ENCODE data around the gene UPB1.

The UPB1 gene

GRCh38 chr22:24553597-24554312 is 58.6 kb downstream of the UPB1 start:
- no peaks in the 10 kb centered on the region for H3K9me3 Mint-ChIP-seq
- peaks cover 36% of the 10 kb centered on the region for H3K4me1 Mint-ChIP-seq
- no peaks in the 10 kb centered on the region for H3K27me3 Mint-ChIP-seq (ENCODE audit: low read depth)
- peak overlapping the region; percentile 93 to 96 (median 94) for H3K4me3 Mint-ChIP-seq
- H3K27ac Mint-ChIP-seq, result peak overlapping the region; percentile 82 to 96 (median 93)
- TF ChIP-seq CTCF (IDR thresholded peaks at IDR 0.05; ENCODE audit: unreplicated experiment in 3 of 3), result no peak
- peaks cover 26% of the 10 kb centered on the region for H3K36me3 Mint-ChIP-seq (ENCODE audit: low read depth)

- H3K27me3 Mint-ChIP-seq (ENCODE audit: low read depth), result no peaks in the 10 kb centered on the region
- no peaks in the 10 kb centered on the region for H3K9me3 Mint-ChIP-seq
- no peak for TF ChIP-seq CTCF (IDR thresholded peaks at IDR 0.05; ENCODE audit: unreplicated experiment in 3 of 3)
- peak within 1 kb of the TSS; percentile 94 to 99 (median 95) for H3K27ac Mint-ChIP-seq
- H3K4me3 Mint-ChIP-seq, result peak within 1 kb of the TSS; percentile 93 to 98 (median 96)
- H3K4me1 Mint-ChIP-seq, result peaks cover 36% of the 10 kb centered on the region
- peaks cover 29% of the 10 kb centered on the region for H3K36me3 Mint-ChIP-seq (ENCODE audit: low read depth)
Measured at GRCh38 chr22:24554313-24555164, 59.4 kb downstream of the UPB1 start, which contains the start of gene GUCD1. GUCD1 (minus strand) TSS chr22:24555138; CDS start chr22:24554991, 147 bp downstream.

- Mint-ChIP-seq H3K27ac (peak within 1 kb of the TSS; percentile 94 to 99 (median 95)), H3K27me3 (ENCODE audit: low read depth) (no peaks in the 10 kb centered on the region), H3K4me3 (peak within 1 kb of the TSS; percentile 93 to 98 (median 96)), H3K9me3 (no peaks in the 10 kb centered on the region), H3K4me1 (peaks cover 39% of the 10 kb centered on the region), H3K36me3 (ENCODE audit: low read depth) (peaks cover 32% of the 10 kb centered on the region)
- peak; percentile 28 to 39 (median 33) for TF ChIP-seq CTCF (IDR thresholded peaks at IDR 0.05; ENCODE audit: unreplicated experiment in 3 of 3)
Measured at GRCh38 chr22:24555165-24556039, 60.3 kb downstream of the UPB1 start, which contains the start of gene SNRPD3. SNRPD3 (plus strand) TSS chr22:24555999; CDS start chr22:24557675, 1,676 bp downstream.

- Mint-ChIP-seq H3K4me1 (peaks cover 32% of the 10 kb centered on the region), H3K4me3 (peak overlapping the region; percentile 9 to 96 (median 36)), H3K27ac (no peak overlapping the region), H3K9me3 (no peaks in the 10 kb centered on the region), H3K27me3 (ENCODE audit: low read depth) (no peaks in the 10 kb centered on the region), H3K36me3 (ENCODE audit: low read depth) (peaks cover 37% of the 10 kb centered on the region)
- TF ChIP-seq CTCF (IDR thresholded peaks at IDR 0.05; ENCODE audit: unreplicated experiment in 3 of 3), result no peak
Measured at GRCh38 chr22:24559471-24559870, 64.3 kb downstream of the UPB1 start.

- Mint-ChIP-seq H3K27me3 (ENCODE audit: low read depth) (no peaks in the 10 kb centered on the region), H3K27ac (no peak overlapping the region), H3K4me1 (peaks cover 26% of the 10 kb centered on the region), H3K36me3 (ENCODE audit: low read depth) (peaks cover 37% of the 10 kb centered on the region), H3K4me3 (no peak overlapping the region), H3K9me3 (no peaks in the 10 kb centered on the region)
- TF ChIP-seq CTCF (IDR thresholded peaks at IDR 0.05; ENCODE audit: unreplicated experiment in 3 of 3), result no peak
Measured at GRCh38 chr22:24563246-24563645, 68.1 kb downstream of the UPB1 start.
